Prostate gland (tissue), 2 donors: ENCODE data around the gene ECEL1. TPM values are rescaled to one million over a fixed set of nuclear protein-coding genes. Genes with fewer than 3 reads are reported as not detected.
A peak's percentile ranks its signal among the peaks of the same experiment; 100 is the strongest.

Experiments used
- DNase-seq: peaks from one replicate; pipeline ENCODE4 v3.0.0-alpha.2; 2019; ENCODE audit warnings: low spot score
- H3K27ac ChIP-seq, 2 donors: fragments of 200-600 bp; sonication (generic); 2 replicates each; pipeline ENCODE4 v1.5.1; 2017 to 2019
- H3K27me3 ChIP-seq: fragments of 200-600 bp; sonication (generic); replicated peaks from 2 replicates; pipeline ENCODE4 v1.5.1; 2019; ENCODE audit not compliant: insufficient read depth
- H3K36me3 ChIP-seq, 2 donors: fragments of 200-600 bp; sonication (generic); 1 replicate in 1 of 2; 2 replicates in 1 of 2; pipeline versions ENCODE4 v1.5.1 to v1.8.1; 2017 to 2019
- H3K4me1 ChIP-seq: fragments of 200-600 bp; sonication (generic); replicated peaks from 2 replicates; pipeline ENCODE4 v1.5.1; 2019
- H3K4me3 ChIP-seq, 2 donors: fragments of 200-600 bp; sonication (generic); 2 replicates each; pipeline ENCODE4 v1.5.1; 2017 to 2019
- H3K9me3 ChIP-seq: fragments of 200-600 bp; sonication (generic); 2 replicates; pipeline ENCODE4 v1.5.1; 2017
- CTCF ChIP-seq, 4 experiments: fragments of 200-600 bp in 2 of 4; fragments of 450-650 bp in 2 of 4; sonication (generic) in 2 of 4; IDR thresholded peaks; 1 replicate in 3 of 4; 2 replicates in 1 of 4; pipeline ENCODE4 v1.5.1; 2016 to 2019; ENCODE audit warnings: antibody characterized with exemption in 4 of 4, mild to moderate bottlenecking in 2 of 4, moderate library complexity in 2 of 4
- POLR2A ChIP-seq: fragments of 450-650 bp; IDR thresholded peaks from one replicate; pipeline ENCODE4 v1.6.1; 2016; ENCODE audit warnings: antibody characterized with exemption, mild to moderate bottlenecking
- POLR2AphosphoS5 ChIP-seq: sonication (generic); formaldehyde crosslinking; IDR thresholded peaks from one replicate; pipeline ENCODE4 v1.6.1; 2017; ENCODE audit warnings: antibody characterized with exemption
- WGBS: methylation state at CpG from one replicate; pipeline ENCODE4 v1.1.5; 2018; 5-methylcytosine and 5-hydroxymethylcytosine counted together
- intact Hi-C: fragments of 100-400 bp; cut with DNase I; formaldehyde crosslinking; loops from one replicate; pipeline ENCODE4 v1.14.2; 2022
- total RNA-seq, 2 donors: library from RNA; depleted of rRNA; stranded (reverse); fragments of >200 nt; gene quantifications; one replicate each; pipeline ENCODE4 v1.1.0, GENCODE V29; 2016

The ECEL1 gene
- 10 to 100 TPM in 1 of 2 donors, under 1 TPM in 1; 0.82 to 15.3 TPM for total RNA-seq

DNA sequence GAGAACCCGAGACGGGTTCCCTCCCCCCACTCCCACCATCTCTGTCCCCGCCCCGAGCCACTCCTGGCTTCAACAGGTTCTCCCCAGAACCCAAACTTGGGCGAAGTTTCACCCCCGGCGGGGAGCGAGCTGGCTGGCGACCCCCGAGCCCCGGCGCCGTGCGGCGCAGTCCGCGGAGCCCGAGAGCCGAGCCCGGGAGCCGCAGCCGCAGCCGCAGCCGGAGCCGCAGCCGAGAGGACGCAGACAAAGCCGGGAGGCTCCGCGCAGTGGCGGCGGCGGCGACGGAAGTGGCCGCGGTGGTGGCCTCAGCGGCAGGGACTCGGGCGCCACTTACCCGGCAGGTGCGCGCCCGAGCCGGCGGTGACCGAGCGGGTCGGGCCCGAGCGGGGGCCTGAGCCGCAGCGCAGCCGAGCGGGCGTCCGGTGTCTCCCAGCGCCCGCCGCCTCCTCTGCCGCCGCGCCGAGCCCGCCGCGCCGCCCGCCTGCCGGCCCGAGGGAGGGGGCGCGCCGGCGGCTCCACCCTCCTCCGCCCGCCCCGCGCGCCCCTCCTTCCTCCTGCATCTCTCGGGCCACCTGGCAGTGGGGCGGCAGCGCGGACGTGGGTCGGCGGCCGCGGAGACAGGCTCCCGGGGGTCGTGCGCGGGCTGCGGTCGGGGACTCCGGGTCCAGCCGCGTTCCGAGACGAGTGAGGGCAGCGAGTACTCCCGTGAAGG, at the start of gene ECEL1:
ECEL1 (minus strand) TSS at position 450 of the 712 bp plus-strand sequence. CDS start 1,181 bp downstream, outside the sequence.
- intact Hi-C loops = no loop called here
- Histone ChIP-seq H3K36me3 (no peaks in the 10 kb centered on the region), H3K27me3 (peaks cover 31% of the 10 kb centered on the region), H3K4me1 (peaks cover 5% of the 10 kb centered on the region), H3K4me3 (peak within 1 kb of the TSS; percentile 4 to 24), H3K27ac (no peak within 1 kb of the TSS), H3K9me3 (no peaks in the 10 kb centered on the region)
- TF ChIP-seq CTCF (IDR thresholded peaks at IDR 0.05) = no peak
- no peak for TF ChIP-seq POLR2AphosphoS5
- TF ChIP-seq POLR2A = no peak
- DNase-seq = no peak
- WGBS = 3% methylated on average over 45 of the region's 102 CpGs

DNA sequence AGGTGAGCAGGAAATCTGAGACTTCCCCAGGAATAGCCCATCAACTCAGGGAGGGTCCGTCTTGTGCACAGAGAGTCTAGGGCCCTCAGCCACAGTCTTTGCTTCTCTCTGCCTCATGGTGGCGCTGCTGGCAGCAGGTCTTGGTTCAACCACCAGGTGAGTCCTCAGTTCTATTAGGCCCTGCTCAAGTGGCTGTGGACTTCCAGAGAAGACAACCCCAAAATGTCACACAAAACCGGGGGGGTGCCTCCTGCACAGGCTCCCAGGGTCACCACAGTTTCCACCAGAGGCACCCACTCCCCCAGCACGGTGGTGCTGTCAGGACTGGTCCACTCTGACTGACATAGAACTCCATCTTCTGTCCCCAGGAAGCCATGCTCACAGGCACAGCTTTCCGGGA, 49.4 kb upstream of the ECEL1 start:
- Histone ChIP-seq H3K36me3 (no peaks in the 10 kb centered on the region), H3K27me3 (no peaks in the 10 kb centered on the region), H3K4me3 (no peak overlapping the region), H3K27ac (no peak overlapping the region), H3K4me1 (no peaks in the 10 kb centered on the region), H3K9me3 (no peaks in the 10 kb centered on the region)
- DNase-seq = no peak
- intact Hi-C loops = no loop called here
- WGBS = 55% methylated on average over 5 of the region's 5 CpGs
- no peak for TF ChIP-seq POLR2A
- TF ChIP-seq POLR2AphosphoS5 = no peak
- no peak for TF ChIP-seq CTCF (IDR thresholded peaks at IDR 0.05)

DNA sequence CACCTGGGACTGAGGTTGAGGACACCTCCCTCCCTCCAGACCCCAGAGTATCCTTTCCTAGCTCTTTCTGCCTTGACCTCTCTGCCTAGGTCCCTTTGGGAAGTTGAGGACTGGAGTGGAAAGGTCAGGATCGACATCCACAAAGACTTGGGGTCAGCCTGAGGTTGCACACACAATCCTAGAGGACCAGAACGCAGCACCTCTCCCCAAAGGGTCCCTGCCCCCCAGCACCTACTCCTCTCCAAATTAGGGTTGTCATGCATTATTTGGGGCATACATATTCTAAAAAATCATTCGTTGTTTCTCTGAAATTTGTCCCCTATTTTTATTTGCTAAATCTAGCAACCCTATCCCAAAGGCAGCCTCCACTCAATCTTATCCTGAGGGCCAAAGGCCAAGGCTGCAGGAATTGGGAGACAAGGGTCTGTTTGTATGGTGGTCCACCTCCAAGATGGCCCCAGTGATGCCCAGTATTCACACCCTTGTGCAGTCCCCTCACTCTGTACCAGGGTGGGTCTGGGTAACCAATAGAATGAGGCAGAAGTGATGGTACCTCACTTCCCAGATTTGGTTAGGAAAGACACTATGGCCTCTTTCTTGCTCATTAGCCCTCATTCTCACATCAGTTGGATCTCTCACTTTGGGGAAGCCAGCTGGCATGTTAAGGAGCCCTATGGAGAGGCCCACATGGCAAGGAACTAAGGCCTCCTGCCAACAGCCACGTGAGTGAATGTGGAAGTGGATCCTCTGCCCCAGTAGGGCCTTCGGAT, 48.3 kb upstream of the ECEL1 start:
- no peak overlapping the region for H3K27ac ChIP-seq
- DNase-seq = no peak
- H3K27me3 ChIP-seq = no peaks in the 10 kb centered on the region
- TF ChIP-seq CTCF (IDR thresholded peaks at IDR 0.05) = no peak
- no peak for TF ChIP-seq POLR2A
- no peak for TF ChIP-seq POLR2AphosphoS5
- no peaks in the 10 kb centered on the region for H3K9me3 ChIP-seq
- H3K4me3 ChIP-seq = no peak overlapping the region
- H3K36me3 ChIP-seq = no peaks in the 10 kb centered on the region
- WGBS = 89% methylated on average over 5 of the region's 5 CpGs
- H3K4me1 ChIP-seq = no peaks in the 10 kb centered on the region
- intact Hi-C loops = no loop called here

DNA sequence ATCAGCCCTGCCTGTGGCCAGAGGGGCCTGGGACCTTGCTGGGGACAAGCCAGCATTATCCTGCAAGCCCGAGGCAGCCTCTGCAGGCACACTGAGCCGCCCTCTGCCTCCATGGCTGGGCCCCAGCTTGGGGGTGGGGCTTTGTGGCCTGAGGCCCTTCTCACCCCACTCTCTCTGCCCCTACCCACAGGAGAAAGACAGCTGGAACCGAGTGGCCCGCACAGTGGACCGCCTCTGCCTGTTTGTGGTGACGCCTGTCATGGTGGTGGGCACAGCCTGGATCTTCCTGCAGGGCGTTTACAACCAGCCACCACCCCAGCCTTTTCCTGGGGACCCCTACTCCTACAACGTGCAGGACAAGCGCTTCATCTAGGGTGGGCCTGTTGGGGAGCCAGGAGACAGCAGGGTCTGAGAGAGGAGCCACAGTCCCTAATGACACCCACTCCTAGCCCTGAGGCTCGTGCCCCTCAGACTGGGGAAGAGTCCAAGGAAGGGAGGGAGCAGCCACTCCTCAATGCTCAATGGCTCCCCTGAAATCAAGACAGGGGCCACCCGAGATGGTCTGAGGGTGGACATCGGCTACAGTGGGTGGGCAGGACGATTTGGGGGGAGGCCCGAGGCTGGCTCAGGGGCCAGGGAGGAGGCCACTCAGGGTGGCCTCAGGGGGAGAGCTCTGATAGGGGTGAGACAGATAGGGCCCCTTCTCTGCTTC, 47.5 kb upstream of the ECEL1 start:
- DNase-seq = no peak
- 70% methylated on average over 14 of the region's 14 CpGs for WGBS
- H3K4me1 ChIP-seq = no peaks in the 10 kb centered on the region
- intact Hi-C loops = no loop called here
- H3K27ac ChIP-seq = no peak overlapping the region
- H3K9me3 ChIP-seq = no peaks in the 10 kb centered on the region
- H3K4me3 ChIP-seq = no peak overlapping the region
- TF ChIP-seq POLR2A = no peak
- no peak for TF ChIP-seq CTCF (IDR thresholded peaks at IDR 0.05)
- TF ChIP-seq POLR2AphosphoS5 = no peak
- no peaks in the 10 kb centered on the region for H3K27me3 ChIP-seq
- H3K36me3 ChIP-seq = no peaks in the 10 kb centered on the region
